ENCODE data around the gene GPHN.

DNA sequence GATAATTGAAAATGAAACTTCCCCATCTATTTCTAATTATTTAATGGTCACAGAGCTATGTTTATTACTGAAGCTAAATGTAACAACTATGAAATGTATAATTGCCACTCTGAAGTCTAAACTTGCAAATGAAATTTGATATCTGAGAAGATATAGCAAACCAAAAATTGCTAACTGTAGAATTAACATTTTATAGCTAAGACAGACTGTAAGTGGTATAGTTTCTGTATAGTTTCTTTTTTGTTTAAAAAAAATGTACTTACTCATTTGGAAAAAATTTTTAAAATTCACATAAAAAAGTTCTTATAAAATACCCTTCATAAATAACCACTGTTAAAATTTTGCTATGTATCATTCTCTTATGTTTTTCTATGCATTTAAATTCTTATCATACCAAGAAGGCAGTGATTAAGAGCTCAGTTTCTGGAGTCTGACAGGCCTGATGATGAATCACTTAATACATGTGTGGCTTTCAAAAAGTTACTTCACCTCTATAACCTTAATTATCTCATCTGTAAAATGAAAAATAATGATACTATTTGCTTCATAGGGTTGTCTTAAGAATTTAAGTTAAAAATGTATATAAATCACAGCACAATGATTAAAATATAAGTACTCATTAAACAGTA, 466.6 kb downstream of the GPHN start:
- TF ChIP-seq, protein P1, sequence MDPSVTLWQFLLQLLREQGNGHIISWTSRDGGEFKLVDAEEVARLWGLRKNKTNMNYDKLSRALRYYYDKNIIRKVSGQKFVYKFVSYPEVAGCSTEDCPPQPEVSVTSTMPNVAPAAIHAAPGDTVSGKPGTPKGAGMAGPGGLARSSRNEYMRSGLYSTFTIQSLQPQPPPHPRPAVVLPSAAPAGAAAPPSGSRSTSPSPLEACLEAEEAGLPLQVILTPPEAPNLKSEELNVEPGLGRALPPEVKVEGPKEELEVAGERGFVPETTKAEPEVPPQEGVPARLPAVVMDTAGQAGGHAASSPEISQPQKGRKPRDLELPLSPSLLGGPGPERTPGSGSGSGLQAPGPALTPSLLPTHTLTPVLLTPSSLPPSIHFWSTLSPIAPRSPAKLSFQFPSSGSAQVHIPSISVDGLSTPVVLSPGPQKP (IDR thresholded peaks at IDR 0.05; ENCODE audit: borderline replicate concordance, low read depth, low read length) = no peak
- TF ChIP-seq MAZ (IDR thresholded peaks at IDR 0.05; ENCODE audit: borderline replicate concordance, low read depth, low read length) (no peak), CEBPB (IDR thresholded peaks at IDR 0.05; ENCODE audit: low read depth, low read length) (no peak)
